ENCODE data around the gene UPF2.

- TF ChIP-seq CTCF (IDR thresholded peaks at IDR 0.05), result no peak
- no peak for TF ChIP-seq POLR2A (IDR thresholded peaks at IDR 0.05)
These were observed 166.9 kb downstream of the UPF2 start for GRCh38 chr10:11875494-11876281.
